SU-DHL-6 (cell line): ENCODE measurements around the gene GABBR2.

Experiments used
- EZH2phosphoT487 ChIP-seq: fragments of 200-600 bp; sonication (generic), shearing (Covaris generic); conservative IDR thresholded peaks from 2 replicates; pipeline ENCODE4 v1.6.1; 2018; ENCODE audit warnings: mild to moderate bottlenecking, antibody characterized with exemption, low read length, moderate library complexity, mixed read lengths
- TF ChIP-seq, protein P1 (sequence below): fragments of 200-600 bp; sonication (generic); IDR thresholded peaks from one replicate; pipeline ENCODE4 v1.5.1; 2017; ENCODE audit warnings: antibody characterized with exemption, mild to moderate bottlenecking, low read length, moderate library complexity; ENCODE audit not compliant: insufficient read depth, poor library complexity, severe bottlenecking

DNA sequence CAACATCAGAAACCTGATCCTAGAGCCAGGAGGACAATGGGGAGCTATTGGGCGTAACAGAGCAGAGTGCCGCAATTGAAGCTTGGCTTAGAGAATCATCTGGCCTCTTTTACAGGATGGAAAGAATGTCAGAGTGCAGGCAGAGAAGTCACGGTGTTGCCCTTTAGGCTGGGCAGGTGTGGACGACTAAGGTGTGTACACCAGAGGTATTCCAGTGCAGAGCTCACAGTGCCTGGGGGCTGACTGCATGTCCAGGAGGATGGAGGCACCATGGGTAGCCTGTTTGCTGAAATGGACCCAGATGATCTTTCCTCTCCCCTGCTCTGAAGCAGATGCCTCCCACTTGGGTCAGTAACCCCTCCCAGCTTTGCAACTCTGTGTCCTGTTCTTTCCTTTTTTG, 404.4 kb downstream of the GABBR2 start:
- TF ChIP-seq, protein P1, sequence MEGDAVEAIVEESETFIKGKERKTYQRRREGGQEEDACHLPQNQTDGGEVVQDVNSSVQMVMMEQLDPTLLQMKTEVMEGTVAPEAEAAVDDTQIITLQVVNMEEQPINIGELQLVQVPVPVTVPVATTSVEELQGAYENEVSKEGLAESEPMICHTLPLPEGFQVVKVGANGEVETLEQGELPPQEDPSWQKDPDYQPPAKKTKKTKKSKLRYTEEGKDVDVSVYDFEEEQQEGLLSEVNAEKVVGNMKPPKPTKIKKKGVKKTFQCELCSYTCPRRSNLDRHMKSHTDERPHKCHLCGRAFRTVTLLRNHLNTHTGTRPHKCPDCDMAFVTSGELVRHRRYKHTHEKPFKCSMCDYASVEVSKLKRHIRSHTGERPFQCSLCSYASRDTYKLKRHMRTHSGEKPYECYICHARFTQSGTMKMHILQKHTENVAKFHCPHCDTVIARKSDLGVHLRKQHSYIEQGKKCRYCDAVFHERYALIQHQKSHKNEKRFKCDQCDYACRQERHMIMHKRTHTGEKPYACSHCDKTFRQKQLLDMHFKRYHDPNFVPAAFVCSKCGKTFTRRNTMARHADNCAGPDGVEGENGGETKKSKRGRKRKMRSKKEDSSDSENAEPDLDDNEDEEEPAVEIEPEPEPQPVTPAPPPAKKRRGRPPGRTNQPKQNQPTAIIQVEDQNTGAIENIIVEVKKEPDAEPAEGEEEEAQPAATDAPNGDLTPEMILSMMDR = no peak
- no peak for TF ChIP-seq EZH2phosphoT487
